Parathyroid adenoma (tissue), 2 donors: Measurements from ENCODE around the gene SNTB2.

ENCODE experiments used
- H2AFZ ChIP-seq: fragments of 300-600 bp; sonication (generic); one replicate; pipeline ENCODE4 v1.7.0; 2017; ENCODE audit warnings: antibody characterized with exemption, mild to moderate bottlenecking
- H3K27ac ChIP-seq: fragments of 300-600 bp; sonication (generic); one replicate; pipeline ENCODE4 v1.7.0; 2017
- H3K27me3 ChIP-seq: fragments of 300-600 bp; sonication (generic); one replicate; pipeline ENCODE4 v1.7.0; 2017; ENCODE audit warnings: low read length; ENCODE audit not compliant: control insufficient read depth, insufficient read depth
- H3K36me3 ChIP-seq: fragments of 300-600 bp; sonication (generic); one replicate; pipeline ENCODE4 v1.7.0; 2017; ENCODE audit warnings: low read length; ENCODE audit not compliant: control insufficient read depth, insufficient read depth
- H3K4me1 ChIP-seq: fragments of 300-600 bp; sonication (generic); one replicate; pipeline ENCODE4 v1.7.0; 2017; ENCODE audit warnings: control low read depth
- H3K4me2 ChIP-seq: fragments of 300-600 bp; sonication (generic); one replicate; pipeline ENCODE4 v1.7.0; 2017; ENCODE audit warnings: low read length
- H3K4me3 ChIP-seq: fragments of 300-600 bp; sonication (generic); one replicate; pipeline ENCODE4 v1.7.0; 2017; ENCODE audit warnings: low read depth, low read length
- H3K79me2 ChIP-seq: fragments of 300-600 bp; sonication (generic); one replicate; pipeline ENCODE4 v1.7.0; 2017; ENCODE audit warnings: control low read depth
- H3K9ac ChIP-seq: fragments of 300-600 bp; sonication (generic); one replicate; pipeline ENCODE4 v1.7.0; 2017; ENCODE audit warnings: mild to moderate bottlenecking
- H3K9me3 ChIP-seq: fragments of 300-600 bp; sonication (generic); one replicate; pipeline ENCODE4 v1.7.0; 2017; ENCODE audit warnings: low read length; ENCODE audit not compliant: control insufficient read depth
- CTCF ChIP-seq: fragments of 300-600 bp; sonication (generic); IDR thresholded peaks from one replicate; pipeline ENCODE4 v1.7.0; 2017; ENCODE audit warnings: antibody characterized with exemption, mild to moderate bottlenecking
- donor health status: primary hyperparathyroidism.

Gene SNTB2

GRCh38 chr16:69314534-69314933 is 127.6 kb downstream of the SNTB2 start:
- Histone ChIP-seq H3K27ac (no peak overlapping the region), H3K79me2 (peaks cover 45% of the 10 kb centered on the region), H3K9me3 (no peaks in the 10 kb centered on the region), H3K27me3 (no peaks in the 10 kb centered on the region), H3K4me3 (no peak overlapping the region), H2AFZ (no peak overlapping the region), H3K9ac (no peak overlapping the region), H3K4me1 (no peaks in the 10 kb centered on the region), H3K4me2 (no peak overlapping the region), H3K36me3 (no peaks in the 10 kb centered on the region)
- TF ChIP-seq CTCF: no peak

GRCh38 chr16:69315486-69316311 is 128.7 kb downstream of the SNTB2 start:
- no peaks in the 10 kb centered on the region for H3K27me3 ChIP-seq
- H3K79me2 ChIP-seq: peaks cover 52% of the 10 kb centered on the region
- H3K9me3 ChIP-seq: no peaks in the 10 kb centered on the region
- no peak overlapping the region for H3K27ac ChIP-seq
- H3K4me1 ChIP-seq: no peaks in the 10 kb centered on the region
- no peak overlapping the region for H2AFZ ChIP-seq
- H3K36me3 ChIP-seq: no peaks in the 10 kb centered on the region
- no peak overlapping the region for H3K4me3 ChIP-seq
- no peak for TF ChIP-seq CTCF
- H3K4me2 ChIP-seq: no peak overlapping the region
- H3K9ac ChIP-seq: no peak overlapping the region

GRCh38 chr16:69316595-69317034 is 129.7 kb downstream of the SNTB2 start:
- Histone ChIP-seq H3K9ac (no peak overlapping the region), H3K27me3 (no peaks in the 10 kb centered on the region), H2AFZ (no peak overlapping the region), H3K9me3 (no peaks in the 10 kb centered on the region), H3K4me2 (no peak overlapping the region), H3K4me3 (no peak overlapping the region), H3K79me2 (peaks cover 60% of the 10 kb centered on the region), H3K4me1 (no peaks in the 10 kb centered on the region), H3K27ac (no peak overlapping the region), H3K36me3 (no peaks in the 10 kb centered on the region)
- no peak for TF ChIP-seq CTCF

GRCh38 chr16:69318177-69318910 is 131.4 kb downstream of the SNTB2 start:
- H2AFZ ChIP-seq: no peak overlapping the region
- H3K9me3 ChIP-seq: no peaks in the 10 kb centered on the region
- no peak overlapping the region for H3K9ac ChIP-seq
- no peak for TF ChIP-seq CTCF
- H3K27me3 ChIP-seq: no peaks in the 10 kb centered on the region
- H3K36me3 ChIP-seq: no peaks in the 10 kb centered on the region
- H3K79me2 ChIP-seq: peaks cover 55% of the 10 kb centered on the region
- H3K27ac ChIP-seq: no peak overlapping the region
- no peaks in the 10 kb centered on the region for H3K4me1 ChIP-seq
- no peak overlapping the region for H3K4me2 ChIP-seq
- no peak overlapping the region for H3K4me3 ChIP-seq
